ENCODE measurements around the gene KIF2C.
"Not testable (repeated sequence)": the region's sequence is repeated elsewhere in the genome, so short reads cannot be mapped to it uniquely, and the experiment has no call there.

The KIF2C gene

GRCh38 chr1:44798481-44799365, 59.1 kb downstream of the KIF2C start:
- no peak for DNase-seq (ENCODE audit: low spot score)

GRCh38 chr1:44799770-44800584, 60.3 kb downstream of the KIF2C start, which contains the start of gene PLK3:
PLK3 (plus strand) TSS chr1:44800377; CDS start chr1:44800464, 87 bp downstream.
- DNase-seq (ENCODE audit: low spot score): peak; percentile 97

GRCh38 chr1:44801491-44802305, 62.1 kb downstream of the KIF2C start:
- DNase-seq (ENCODE audit: low spot score): peak; percentile 26

GRCh38 chr1:44802306-44803061, 62.8 kb downstream of the KIF2C start:
- no peak for DNase-seq (ENCODE audit: low spot score)

GRCh38 chr1:44803062-44803311, 63.4 kb downstream of the KIF2C start:
- no peak for DNase-seq (ENCODE audit: low spot score)

GRCh38 chr1:44803312-44804095, 63.9 kb downstream of the KIF2C start:
- no peak for DNase-seq (ENCODE audit: low spot score)

GRCh38 chr1:44805311-44806024, 65.8 kb downstream of the KIF2C start:
- DNase-seq (ENCODE audit: low spot score): no peak

GRCh38 chr1:44806025-44806703, 66.5 kb downstream of the KIF2C start:
- DNase-seq (ENCODE audit: low spot score): no peak

GRCh38 chr1:44806704-44807363, 67.2 kb downstream of the KIF2C start, which contains the start of gene DYNLT4:
DYNLT4 (minus strand) TSS chr1:44807351; CDS start chr1:44806668, 683 bp downstream.
- DNase-seq (ENCODE audit: low spot score): no peak

- peak; percentile 61 for DNase-seq (ENCODE audit: low spot score)
These were observed 67.9 kb downstream of the KIF2C start for GRCh38 chr1:44807364-44808062.

- DNase-seq (ENCODE audit: low spot score): no peak
These were observed 68.7 kb downstream of the KIF2C start, which contains the start of gene BTBD19 for GRCh38 chr1:44808063-44808937. BTBD19 (plus strand) TSS chr1:44808523; CDS start chr1:44808821, 298 bp downstream.

GRCh38 chr1:44808938-44809917, 69.6 kb downstream of the KIF2C start:
- peak; percentile 61 for DNase-seq (ENCODE audit: low spot score)

- no peak for DNase-seq (ENCODE audit: low spot score)
These were observed 70.6 kb downstream of the KIF2C start for GRCh38 chr1:44810101-44810761.

- not testable (repeated sequence) for DNase-seq (ENCODE audit: low spot score)
These were observed 71.1 kb downstream of the KIF2C start for GRCh38 chr1:44810762-44811105.

GRCh38 chr1:44811234-44811633, 71.6 kb downstream of the KIF2C start:
- no peak for DNase-seq (ENCODE audit: low spot score)

All from NAMALWA (cell line).